Activated T-cell treated with anti-CD3 and anti-CD28 coated beads for 4 hours (primary cell): ENCODE data around the gene RSPH6A.

ENCODE experiments used
- DNase-seq: peaks from one replicate; pipeline ENCODE4 v3.0.0-alpha.2; 2020

RSPH6A gene

DNA sequence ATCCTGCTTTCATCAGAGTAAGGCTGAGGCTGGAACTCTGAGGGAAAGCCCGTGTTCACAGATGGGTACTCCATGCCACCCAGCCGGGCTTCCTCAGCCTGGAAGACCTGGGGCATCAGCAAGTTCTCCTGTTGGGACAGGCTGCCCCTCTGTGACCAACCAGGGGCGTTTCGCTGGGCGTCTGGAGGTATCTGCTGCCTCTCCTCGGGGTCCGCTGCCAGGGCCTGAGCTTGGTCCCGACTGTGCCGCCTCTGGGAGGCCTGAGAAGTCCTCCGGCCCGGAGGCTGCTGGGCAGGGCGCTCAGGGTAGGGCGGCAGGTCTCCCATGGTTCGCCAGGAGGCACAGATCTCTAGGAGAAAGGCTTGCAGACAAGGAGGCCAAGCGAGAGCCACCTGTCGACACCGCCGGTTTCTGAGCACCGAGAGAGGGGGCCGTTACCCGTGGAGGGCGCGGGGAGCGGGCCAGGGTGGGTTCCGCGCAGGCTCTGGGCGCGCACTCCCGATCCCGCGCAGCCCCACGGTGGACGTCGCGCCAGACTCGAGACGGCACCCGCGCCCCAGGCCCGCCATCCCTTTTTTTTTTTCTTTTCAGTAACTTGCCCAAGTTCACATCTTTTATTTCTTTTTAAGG is at the start of gene RSPH6A:
Gene RSPH6A, minus strand, starts transcription at position 458 of the 630 bp plus-strand sequence. Its CDS starts 132 bp downstream, at position 326.
- no peak for DNase-seq

DNA sequence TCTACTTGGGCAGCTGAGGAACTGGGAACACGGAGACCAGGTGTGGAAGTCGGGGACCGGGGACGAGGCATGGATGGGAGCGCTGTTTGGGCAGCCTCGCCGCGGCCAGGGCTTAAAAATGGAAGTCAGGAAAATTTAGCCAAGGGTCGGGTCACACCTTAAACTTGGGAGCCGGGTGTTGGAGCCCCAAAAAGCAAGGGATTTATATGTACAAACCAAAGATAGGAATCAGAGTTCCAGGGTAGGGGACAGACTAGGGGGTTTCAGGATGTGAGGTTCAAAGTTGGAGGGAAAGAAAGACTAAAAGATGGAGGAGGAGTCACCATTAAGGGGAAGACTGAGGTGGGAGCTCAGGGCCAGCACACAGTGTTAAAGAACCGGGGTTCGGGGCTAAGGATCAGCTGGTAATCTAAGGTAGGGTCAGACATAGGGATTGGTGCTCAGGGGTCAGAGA is 49.5 kb upstream of the RSPH6A start:
- DNase-seq, result no peak

DNA sequence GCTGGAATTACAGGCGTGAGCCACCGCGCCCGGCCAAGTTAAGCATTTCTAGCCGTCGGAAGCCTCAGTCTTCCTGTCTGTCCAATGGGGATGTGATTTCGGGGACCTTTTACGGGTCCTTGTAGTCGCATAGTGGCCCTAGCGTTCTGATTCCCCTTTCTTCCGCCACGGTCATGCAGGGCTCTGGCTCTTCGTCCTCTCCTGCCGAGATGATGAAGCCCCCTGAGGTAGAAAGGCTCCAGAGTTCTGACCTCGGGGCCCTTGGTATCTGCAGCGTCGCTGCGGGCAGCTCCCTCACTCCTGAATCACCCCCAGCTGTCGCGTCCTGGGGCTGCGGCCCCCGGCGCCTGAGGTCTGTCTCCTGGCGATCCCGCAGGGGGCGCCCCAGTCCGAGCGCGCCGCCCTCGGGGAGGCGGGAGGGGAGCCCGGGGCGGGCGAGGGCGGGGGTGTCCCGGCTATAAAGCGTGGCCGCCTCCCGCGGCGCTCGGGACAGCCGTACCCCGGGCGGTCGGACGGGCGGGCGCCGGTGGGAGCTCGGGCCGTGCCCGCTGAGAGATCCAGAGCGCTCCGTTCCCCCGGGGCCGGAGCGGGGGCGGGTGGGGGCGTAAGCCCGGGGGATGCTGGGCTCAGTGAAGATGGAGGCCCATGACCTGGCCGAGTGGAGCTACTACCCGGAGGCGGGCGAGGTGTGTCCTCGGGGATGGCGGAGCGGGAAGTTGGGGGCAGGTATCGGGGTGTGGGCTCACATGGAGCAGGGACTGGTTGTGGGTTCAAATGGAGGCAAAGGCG is 48.9 kb upstream of the RSPH6A start, which contains the start of gene FOXA3:
Gene FOXA3, plus strand, starts transcription at position 487 of the 789 bp plus-strand sequence. Its CDS starts 131 bp downstream, at position 618.
- peak; percentile 21 for DNase-seq

DNA sequence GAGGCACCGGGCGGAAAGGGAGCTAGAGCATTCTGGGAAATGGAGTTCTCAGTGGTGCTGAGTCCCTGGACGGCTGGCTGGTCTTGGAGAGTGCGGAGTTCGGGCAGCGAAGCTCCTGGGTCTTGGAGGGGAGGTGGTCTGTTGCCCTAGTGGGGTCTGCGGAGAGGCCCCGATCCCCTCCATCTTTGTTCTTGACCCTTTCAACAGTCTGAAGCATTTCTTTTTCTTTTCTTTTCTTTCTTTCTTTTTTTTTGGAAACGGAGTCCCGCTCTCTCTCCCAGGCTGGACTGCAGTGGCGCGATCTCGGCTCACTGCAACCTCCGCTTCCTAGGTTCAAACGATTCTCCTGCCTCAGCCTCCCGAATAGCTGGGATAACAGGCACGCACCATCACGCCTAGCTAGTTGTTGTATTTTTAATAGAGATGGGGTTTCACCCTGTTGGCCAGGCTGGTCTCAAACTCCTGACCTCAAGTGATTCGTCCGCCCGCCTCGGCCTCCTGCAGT is 48.3 kb upstream of the RSPH6A start:
- no peak for DNase-seq

DNA sequence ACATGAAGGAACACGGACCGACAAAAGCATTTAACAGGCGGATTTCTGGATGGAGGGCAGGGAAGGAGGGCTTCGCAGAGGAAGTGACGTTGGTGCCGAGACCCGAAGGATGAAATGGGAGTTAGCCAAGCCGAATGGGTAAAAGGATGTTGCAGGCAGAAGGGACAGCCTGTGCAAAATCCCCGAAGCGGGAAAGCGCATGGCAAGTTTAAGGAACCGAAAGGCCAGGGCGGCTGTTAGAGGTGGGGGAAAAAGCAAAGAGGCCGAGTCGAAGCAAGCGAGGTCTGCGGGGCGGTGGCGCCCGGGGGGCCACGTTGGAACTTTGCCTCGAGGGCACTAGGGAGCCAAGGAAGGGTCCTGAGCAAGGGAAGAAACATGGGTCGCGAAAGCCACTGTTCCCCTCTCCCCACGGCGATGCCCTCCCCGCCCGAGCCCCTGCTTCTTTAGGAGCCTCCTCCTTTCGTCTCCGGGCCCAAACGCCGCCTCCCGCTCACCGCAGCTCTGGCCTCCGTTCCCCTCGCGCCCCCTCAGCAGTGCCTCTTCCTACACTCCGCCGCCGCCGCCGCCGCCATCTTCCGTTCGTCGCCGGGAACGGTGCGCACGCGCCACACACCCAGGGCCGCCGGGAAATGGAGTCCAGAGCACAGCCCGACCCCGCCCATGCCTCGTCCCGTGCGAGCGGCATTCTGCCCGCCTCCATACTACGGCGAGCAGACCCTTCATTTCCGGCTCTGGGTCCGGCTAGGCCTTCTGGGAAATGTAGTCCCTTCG is 47.6 kb upstream of the RSPH6A start, which contains the start of gene SYMPK:
Gene SYMPK, minus strand, starts transcription at position 584 of the 771 bp plus-strand sequence. CDS start 8,652 bp downstream, outside the sequence.
- DNase-seq, result peak; percentile 96

DNA sequence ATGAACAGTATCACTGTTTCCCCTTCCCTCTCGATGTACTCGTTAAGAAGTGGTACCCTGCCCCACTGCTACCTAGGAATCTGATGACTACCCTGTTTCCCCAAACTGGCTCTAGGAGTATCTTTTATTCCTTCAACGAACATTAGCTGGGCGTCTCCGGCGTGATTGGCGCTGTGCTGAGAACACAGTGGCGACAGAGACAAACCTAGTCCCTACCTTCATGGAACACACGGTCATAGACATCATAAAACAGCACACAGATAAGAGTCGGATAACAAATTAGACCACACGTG is 47.1 kb upstream of the RSPH6A start:
- DNase-seq, result no peak

DNA sequence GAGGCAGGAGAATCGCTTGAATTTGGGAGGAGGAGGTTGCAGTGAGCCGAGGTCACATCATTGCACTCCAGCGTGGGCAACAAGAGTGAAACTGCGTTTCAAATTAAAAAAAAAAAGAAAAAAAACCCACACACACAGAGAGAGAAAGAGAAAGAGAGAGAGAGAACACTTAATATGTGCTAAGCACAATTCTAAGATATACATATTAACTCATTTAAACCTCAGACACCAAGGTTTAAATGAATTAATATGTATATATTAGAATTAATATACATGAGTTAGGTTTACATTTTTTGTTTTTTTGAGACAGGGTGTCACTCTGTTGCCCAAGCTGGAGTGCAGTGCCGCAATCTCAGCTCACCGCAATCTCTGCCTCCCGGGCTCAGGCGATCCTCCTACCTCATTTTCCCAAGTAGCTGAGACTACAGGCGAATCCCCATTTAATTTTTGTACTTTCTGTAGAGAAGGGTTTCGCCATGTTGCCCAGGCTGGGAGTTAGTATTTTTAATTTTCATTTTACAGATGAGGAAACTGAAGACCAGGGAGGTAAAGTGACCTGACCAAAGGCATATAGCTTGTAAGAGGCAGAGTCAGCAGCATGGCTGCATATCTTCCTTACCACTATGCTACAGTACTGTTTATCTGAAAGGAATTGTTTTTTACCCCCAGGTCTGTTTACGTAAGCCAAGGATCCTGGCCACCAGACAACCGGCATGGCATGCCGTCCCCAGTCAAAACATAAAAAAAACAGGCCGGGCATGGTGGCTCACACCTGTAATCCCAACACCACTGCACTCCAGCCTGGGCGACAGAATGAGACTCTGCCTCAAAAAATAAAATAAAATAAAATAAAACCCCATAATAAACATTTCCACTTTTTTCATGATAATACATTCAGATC is 45.5 kb upstream of the RSPH6A start:
- no peak for DNase-seq

DNA sequence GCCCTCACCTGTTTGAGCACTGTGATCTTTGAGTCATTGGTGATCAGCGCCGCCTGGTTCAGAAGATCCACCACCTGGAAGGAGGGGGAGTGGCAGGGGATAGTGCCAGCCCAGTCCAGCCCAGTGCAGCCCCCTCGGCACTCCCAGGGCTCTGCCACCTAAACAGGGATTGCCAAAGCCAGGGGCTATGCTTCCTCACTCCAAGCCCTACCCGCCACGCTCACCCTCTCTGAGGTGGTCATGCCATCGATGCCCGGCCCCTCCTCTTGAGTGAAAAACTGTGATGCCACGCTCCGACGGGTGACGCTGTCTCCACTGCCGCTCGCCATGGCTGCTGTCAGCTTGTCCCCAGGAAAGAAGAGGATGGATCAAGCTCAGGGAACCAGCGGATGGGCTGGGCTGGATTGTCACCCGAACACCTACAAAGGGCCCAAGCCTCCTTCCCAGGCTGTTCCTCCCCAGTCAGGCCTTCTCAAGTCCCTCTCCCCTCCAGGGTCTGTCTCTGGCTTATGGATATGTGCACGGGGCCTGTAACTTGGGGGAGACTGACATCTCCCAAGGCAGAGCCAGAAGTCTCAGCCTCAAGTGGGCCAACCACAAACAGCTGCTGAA is 39.2 kb upstream of the RSPH6A start:
- no peak for DNase-seq

DNA sequence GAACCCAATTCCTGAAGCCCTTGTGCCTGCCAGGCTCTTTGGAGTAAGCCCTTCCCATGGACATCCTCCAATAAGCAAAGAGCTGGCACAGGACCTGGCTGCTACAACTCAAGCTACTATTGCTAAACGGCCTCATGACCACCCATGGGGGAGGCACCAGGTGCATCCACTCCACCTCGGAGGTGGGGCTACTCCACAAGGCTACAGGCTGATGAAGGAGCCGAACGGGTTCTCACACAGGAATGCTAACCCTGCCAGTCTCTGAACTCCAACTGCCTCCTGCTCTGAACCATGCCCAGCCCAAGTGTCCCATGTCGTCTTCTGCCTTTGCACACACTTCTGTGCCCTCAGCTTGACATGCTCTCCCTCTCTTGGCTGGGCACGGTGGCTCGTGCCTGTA is 37.9 kb upstream of the RSPH6A start:
- DNase-seq, result no peak

DNA sequence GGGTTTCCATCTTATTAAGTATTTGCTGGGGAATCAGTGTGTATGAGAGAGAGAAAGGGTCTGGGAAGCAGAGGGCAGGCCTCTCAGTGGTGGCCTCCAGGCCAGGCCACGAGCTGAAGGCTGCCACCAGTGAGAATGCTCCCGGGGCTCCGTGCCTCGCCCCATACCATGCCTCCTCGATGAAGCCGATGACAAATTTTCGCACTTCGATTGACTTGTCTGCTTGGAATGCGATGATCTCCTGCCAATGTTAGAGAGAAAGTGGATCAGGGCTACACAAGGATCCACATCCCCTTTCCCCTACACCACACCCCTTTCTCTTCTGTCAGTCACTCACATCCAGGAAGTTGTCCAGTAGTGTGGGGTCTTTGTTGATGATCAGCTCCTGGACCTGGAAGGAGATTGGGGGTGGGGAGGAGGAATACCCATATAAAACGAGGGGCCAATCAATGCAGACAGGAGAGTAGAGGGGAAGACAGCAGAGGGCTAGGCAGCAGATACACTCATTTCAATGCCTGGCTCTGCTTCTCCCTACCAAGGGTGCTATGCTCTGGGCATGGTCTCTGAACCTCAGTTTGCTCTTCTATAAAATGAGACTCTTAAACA is 37.1 kb upstream of the RSPH6A start:
- DNase-seq, result no peak

DNA sequence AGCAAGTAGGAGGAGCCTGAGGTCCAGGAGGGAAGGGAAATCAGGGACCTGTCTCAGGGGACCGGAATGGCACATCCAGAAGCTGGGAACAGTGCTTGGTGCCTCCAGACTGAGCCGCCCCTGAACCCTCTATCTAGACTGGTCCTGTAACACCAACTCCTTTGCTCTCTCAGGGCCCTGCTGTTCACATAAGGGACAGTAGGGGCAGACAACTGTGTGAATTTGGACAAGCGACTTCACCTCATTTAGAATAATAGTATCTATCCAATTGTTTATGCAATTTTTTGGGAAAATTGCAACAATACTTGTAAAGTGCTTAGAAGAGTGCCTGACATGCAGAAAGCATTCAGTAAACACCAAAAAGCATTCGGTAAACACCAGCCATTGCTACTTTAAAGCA is 33.8 kb upstream of the RSPH6A start:
- no peak for DNase-seq

DNA sequence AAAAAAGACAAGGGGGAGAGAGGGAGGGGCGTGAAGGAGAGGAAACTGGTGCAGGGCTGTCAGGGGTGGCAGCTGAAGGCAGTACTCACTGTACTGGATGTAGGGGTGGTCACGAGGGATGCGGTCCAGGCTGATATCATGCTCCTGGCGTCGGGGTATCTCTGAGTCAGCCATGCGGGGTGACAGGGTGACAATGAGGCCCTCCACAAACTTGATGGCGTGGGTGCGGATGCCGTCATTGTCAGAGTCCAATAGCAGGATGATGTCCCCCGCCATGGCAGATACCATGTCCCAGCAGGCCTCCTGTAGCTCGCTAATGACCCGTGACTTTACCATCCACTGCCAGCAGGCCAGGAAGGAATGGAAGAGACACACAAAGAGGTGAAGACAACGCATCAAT is 32.6 kb upstream of the RSPH6A start:
- DNase-seq, result no peak

DNA sequence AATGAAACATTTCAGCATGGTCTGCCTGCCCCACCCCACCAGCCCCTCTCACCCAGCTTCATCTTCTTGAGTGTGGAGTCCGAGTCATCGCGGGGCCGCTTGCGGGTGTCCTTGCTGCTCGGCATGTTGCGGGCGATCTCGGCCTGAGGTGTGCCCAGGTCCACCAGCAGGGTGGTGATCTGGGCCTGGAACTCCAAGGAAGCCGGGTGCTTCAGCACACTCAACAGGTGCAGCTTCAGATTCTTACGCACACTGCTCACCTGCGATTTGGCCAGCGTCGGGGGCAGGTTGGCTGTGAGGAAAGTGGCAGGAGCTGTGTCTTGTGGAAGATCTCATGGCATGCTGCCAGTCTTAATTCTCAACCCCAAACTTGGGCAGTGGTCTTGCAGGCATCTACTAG is 27.1 kb upstream of the RSPH6A start:
- no peak for DNase-seq

DNA sequence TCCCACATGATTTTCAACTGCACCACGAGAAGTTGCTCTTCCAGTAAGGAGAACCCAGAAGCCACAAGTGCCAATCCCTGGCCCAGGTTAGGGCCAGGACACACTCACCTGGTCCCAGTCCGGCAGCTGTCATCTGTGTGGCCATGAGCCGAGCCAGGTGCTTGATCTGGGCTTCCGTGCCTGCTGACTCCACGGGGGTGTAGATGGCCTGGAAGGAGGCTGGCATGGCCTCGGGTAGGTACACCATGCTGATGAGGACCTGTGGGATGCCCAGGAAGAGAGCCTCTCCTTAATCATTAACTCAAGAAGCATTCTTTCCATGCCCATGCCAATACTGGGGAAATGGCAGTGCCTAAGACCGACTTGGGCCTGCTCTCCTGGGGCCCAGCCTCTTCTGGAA is 19.9 kb upstream of the RSPH6A start:
- no peak for DNase-seq

DNA sequence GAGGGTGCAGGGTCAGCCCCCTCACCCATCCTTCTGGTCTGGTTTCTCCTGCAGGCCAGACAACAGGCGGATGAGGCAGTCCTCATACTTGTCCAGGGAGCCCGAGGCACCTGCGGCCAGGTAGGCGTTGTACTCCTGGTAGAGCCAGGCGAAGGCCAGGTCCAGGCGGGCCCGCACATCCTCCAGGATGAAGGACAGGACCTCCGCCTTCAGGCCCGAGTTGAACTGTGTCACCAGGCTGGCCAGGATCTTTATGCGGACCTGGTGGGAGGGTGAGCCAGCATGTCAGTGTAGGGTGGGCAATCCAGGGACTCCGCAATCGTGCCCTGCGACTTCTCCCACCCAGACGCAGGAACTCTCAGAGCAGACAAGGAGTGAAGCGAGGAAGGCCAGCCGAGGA is 13.8 kb upstream of the RSPH6A start:
- no peak for DNase-seq

DNA sequence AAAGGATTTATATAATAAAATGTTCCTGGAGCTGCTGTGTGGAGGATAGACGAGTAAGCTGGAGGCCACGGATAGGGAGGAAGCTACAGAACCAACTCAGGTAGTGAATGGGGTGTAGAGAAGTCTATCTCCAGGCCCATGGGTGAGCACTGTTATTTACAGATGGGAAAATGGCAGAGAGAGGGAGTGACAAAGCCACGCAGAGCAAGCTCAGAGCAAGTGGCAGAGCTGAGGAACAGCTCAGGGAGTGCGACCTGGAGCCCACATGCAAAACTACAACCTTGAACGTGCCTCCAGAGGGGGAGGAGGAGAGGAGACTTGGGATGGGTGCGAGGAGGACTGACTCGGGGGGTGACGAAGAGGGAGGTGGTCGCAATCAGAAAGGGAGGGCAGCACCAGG is 13.4 kb upstream of the RSPH6A start:
- no peak for DNase-seq

DNA sequence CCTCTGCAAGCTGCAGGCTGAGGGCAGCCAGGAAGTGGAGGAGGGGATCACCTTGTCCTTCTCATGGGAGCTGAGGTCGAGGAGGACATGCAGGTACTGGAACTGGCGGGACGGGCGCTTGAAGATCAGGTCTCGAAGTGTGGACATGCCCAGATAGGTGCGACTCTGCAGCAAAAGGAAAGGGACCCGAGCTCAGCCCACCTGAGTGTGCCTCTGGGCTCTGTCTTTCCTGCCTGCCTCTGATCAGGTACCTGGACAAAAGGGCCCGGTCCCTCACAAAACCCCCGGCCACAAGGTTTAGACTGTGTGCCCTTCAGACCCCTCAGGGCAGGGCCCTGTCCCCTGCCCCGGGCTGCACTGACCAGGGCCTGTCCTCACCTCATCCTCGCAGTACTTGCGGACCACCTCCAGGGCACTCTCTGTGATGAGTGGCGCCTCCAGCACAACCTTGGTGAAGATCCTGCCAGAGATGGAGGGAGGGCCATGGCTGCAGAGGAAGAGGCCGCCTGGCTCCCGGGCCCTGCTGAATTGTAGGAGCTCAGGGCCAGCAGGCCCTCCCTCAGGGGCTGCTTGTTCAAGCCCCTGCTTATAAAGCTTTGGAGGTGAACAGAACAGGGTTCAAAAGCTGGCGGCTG is 12.5 kb upstream of the RSPH6A start:
- no peak for DNase-seq

DNA sequence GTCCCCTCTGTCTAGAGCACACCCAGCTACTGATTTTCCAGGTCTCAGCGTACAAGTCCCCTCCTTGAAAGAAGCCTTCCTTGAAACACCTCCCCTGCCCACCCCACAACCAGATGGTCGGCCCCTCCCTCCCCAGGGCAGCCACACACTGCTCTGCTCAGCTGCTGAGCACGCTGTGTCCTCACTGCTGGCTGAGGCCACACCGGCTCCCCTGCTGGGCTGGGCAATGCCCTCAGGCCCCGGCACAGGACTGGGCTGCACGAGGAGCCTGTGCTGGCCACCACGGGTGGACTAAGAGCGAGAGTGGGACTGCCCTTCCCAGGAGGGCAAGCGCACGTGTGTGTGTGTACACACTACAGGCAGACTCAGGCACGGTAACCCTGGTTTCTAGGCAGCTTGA is 11.8 kb upstream of the RSPH6A start:
- DNase-seq, result no peak

DNA sequence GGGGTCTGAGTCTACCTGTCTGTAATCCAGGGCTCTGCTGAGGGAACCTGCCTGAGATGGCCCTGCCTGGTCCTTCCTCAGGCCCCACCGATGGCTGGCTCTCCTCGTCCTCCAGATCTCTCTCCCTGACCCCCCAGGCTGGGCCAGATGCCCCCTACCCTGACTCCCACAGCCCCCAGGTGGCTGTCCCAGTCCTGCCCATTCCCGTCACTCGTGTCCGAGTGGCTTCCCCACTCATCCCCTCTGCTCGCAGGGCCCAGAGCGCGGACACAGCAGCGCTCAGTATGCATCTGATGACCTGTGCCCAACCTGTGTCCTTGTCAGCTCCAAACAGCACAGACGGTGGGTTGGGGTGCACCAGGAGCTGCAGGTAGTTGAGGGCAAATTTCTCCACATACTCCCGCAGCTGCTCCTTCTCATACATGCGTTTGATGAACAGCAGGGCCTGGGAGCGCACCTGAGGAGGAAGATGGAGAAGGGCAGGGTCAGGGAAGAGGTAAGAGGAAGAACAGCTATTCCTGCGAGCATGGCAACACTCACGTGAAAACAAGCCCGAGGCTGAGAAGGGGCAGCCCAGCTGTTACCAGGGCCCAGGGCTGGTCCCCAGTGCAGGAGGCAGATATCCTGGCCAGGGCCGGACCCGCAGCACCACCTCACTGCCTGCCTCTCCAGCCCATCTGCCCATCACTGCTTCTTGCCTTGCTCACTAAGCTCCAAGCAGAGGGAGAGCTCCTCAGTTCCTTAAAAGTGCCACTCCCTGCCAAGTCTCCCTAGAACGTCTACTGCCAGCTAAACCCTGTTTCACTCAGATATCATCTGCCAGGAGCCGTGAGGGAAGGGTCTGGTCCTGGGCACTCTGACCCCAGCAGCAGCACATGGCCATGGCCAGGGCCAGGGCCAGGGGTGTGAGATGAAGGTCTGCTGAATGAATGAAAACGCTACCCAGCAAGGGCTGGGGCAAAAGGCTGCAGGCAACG is 11.1 kb upstream of the RSPH6A start:
- DNase-seq, result no peak

DNA sequence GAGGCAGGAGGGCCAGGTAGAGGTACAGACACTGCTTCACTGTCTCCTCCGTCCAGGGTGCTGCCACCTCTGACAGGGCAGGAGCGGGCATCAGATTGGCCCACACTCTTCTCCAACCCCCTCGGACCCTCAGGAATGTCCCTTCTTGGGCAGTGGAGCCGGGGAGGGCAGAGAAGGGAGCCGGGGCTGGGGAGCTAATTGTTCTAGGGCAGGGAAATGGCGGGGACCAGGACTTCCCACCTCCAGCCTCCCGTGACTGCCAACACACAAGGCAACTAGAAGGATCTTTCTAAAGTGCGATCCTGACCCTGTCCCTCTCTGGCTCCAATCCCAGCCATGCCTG is 10.1 kb upstream of the RSPH6A start:
- DNase-seq, result no peak
